ENCODE measurements around the gene FILIP1L. TPM values are rescaled to one million over a fixed set of nuclear protein-coding genes. Genes with fewer than 3 reads are reported as not detected.

The FILIP1L gene
- total and polyA plus RNA-seq, 2 of the 13 experiments (the other 11 are each of a cell fraction or from before 2014, with no cell fraction given), result 8.1 to 187 TPM

DNA sequence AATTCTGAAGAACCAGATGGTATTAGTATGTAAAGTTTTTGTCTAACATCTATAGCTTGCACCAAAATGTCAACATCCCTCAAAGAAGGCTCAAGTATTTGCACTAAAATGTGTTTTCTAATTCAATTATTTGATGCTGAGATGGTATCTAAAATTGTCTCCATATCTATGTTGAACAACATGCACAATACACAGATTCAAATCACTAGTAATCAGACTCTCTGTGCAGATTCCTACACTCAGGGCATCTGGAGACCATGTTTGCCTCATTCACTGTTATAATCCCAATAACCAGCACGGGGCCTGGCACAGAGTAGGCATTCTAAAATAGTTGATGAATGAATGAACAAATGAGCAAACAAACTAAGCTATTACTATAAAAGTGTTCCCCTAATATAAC, 2.6 kb downstream of the FILIP1L start (continued):
- TF ChIP-seq, protein P1, sequence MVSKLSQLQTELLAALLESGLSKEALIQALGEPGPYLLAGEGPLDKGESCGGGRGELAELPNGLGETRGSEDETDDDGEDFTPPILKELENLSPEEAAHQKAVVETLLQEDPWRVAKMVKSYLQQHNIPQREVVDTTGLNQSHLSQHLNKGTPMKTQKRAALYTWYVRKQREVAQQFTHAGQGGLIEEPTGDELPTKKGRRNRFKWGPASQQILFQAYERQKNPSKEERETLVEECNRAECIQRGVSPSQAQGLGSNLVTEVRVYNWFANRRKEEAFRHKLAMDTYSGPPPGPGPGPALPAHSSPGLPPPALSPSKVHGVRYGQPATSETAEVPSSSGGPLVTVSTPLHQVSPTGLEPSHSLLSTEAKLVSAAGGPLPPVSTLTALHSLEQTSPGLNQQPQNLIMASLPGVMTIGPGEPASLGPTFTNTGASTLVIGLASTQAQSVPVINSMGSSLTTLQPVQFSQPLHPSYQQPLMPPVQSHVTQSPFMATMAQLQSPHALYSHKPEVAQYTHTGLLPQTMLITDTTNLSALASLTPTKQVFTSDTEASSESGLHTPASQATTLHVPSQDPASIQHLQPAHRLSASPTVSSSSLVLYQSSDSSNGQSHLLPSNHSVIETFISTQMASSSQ (IDR thresholded peaks at IDR 0.05; ENCODE audit: low read depth), result no peak
- TF ChIP-seq, protein P1 (CRISPR knock-in tag; IDR thresholded peaks at IDR 0.05; ENCODE audit: borderline replicate concordance), result no peak
- no peak for TF ChIP-seq ZFYVE20 (CRISPR knock-in tag; IDR thresholded peaks at IDR 0.05; ENCODE audit: borderline replicate concordance, low read depth)
- no peak for TF ChIP-seq NKX3-1 (CRISPR knock-in tag; IDR thresholded peaks at IDR 0.05)
- no peak for TF ChIP-seq ZNF564 (CRISPR knock-in tag; IDR thresholded peaks at IDR 0.05)
- TF ChIP-seq PITX1 (CRISPR knock-in tag; IDR thresholded peaks at IDR 0.05), result no peak
- TF ChIP-seq PHB2 (IDR thresholded peaks at IDR 0.05; ENCODE audit: partially characterized antibody), result no peak
- no peak for TF ChIP-seq TOPORS (CRISPR knock-in tag; IDR thresholded peaks at IDR 0.05)
- TF ChIP-seq SRSF1 (optimal IDR thresholded peaks at IDR 0.05; ENCODE audit: low read depth, low read length), result no peak
- TF ChIP-seq SATB2 (CRISPR knock-in tag; IDR thresholded peaks at IDR 0.05), result no peak
- TF ChIP-seq ZNF205 (CRISPR knock-in tag; IDR thresholded peaks at IDR 0.05), result no peak
- TF ChIP-seq, protein P2, sequence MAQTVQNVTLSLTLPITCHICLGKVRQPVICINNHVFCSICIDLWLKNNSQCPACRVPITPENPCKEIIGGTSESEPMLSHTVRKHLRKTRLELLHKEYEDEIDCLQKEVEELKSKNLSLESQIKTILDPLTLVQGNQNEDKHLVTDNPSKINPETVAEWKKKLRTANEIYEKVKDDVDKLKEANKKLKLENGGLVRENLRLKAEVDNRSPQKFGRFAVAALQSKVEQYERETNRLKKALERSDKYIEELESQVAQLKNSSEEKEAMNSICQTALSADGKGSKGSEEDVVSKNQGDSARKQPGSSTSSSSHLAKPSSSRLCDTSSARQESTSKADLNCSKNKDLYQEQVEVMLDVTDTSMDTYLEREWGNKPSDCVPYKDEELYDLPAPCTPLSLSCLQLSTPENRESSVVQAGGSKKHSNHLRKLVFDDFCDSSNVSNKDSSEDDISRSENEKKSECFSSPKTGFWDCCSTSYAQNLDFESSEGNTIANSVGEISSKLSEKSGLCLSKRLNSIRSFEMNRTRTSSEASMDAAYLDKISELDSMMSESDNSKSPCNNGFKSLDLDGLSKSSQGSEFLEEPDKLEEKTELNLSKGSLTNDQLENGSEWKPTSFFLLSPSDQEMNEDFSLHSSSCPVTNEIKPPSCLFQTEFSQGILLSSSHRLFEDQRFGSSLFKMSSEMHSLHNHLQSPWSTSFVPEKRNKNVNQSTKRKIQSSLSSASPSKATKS (CRISPR knock-in tag; IDR thresholded peaks at IDR 0.05), result no peak

Measured in HepG2 (cell line).